Kidney (tissue), 14 donors: ENCODE measurements around the gene PRDX6. TPM values are rescaled to one million over a fixed set of nuclear protein-coding genes. Genes with fewer than 3 reads are reported as not detected.

Experiments used
- DNase-seq, 5 donors: peaks; one replicate each; pipeline ENCODE4 v3.0.0-alpha.2; 2013 to 2020
- FAIRE-seq: peaks from 2 replicates; lab custom pipeline; 2012; peaks lifted over from hg19 to GRCh38; lab: Jason Lieb, UNC
- H3K27ac ChIP-seq, 2 donors: one replicate each; pipeline ENCODE4 v1.7.0; 2013; ENCODE audit warnings: low read depth in 2 of 2, low read length in 2 of 2, inconsistent platforms in 1 of 2
- H3K27me3 ChIP-seq: one replicate; pipeline ENCODE4 v1.7.1; 2013; ENCODE audit warnings: low read length, inconsistent platforms; ENCODE audit not compliant: control insufficient read depth, insufficient read depth
- H3K36me3 ChIP-seq, 3 donors: one replicate each; pipeline versions ENCODE4 v1.7.0 to v1.7.1; 2013; ENCODE audit warnings: low read length in 3 of 3, control low read depth in 1 of 3, inconsistent platforms in 1 of 3; ENCODE audit not compliant: insufficient read depth in 3 of 3, control insufficient read depth in 2 of 3
- H3K4me1 ChIP-seq, 3 donors: one replicate each; pipeline versions ENCODE4 v1.7.0 to v1.7.1; 2013; ENCODE audit warnings: low read length in 3 of 3, inconsistent platforms in 1 of 3, low read depth in 1 of 3; ENCODE audit not compliant: control insufficient read depth in 2 of 3, insufficient read depth in 2 of 3
- H3K4me3 ChIP-seq, 3 donors: one replicate each; pipeline versions ENCODE4 v1.7.0 to v1.8.1; 2013; ENCODE audit warnings: low read length in 3 of 3, control low read depth in 1 of 3, inconsistent platforms in 1 of 3
- H3K9ac ChIP-seq, 3 donors: one replicate each; pipeline versions ENCODE4 v1.7.0 to v1.7.1; 2013; ENCODE audit warnings: low read length in 3 of 3, control low read depth in 1 of 3, inconsistent platforms in 1 of 3
- H3K9me3 ChIP-seq, 3 donors: one replicate each; pipeline versions ENCODE4 v1.7.0 to v1.7.1; 2013; ENCODE audit warnings: low read length in 3 of 3, control low read depth in 1 of 3, inconsistent platforms in 1 of 3; ENCODE audit not compliant: control insufficient read depth in 2 of 3, insufficient read depth in 1 of 3
- CTCF ChIP-seq: IDR thresholded peaks from 3 replicates; pipeline ENCODE4 v1.5.1; 2012; ENCODE audit warnings: mild to moderate bottlenecking, moderate library complexity, borderline replicate concordance; ENCODE audit not compliant: insufficient read depth; ENCODE audit errors: extremely low read depth
- intact Hi-C: fragments of 100-400 bp; cut with DNase I; formaldehyde crosslinking; loops from one replicate; pipeline ENCODE4 v1.11.1; 2022
- polyA plus RNA-seq: library from polyadenylated mRNA; stranded (reverse); fragments of 350-450 nt; fragmentation: Illumina TruSeq; extraction: RNeasy Lipid Tissue Mini Kit (QIAGEN cat#74804); gene quantifications from one replicate; pipeline ENCODE4 v1.2.3, GENCODE V29; 2014; ENCODE audit warnings: low read depth, low replicate concordance; ENCODE audit not compliant: insufficient read depth
- total RNA-seq: library from RNA; stranded (reverse); fragmentation: NEBNext Ultra II Directional; extraction: Animal tissue kit (Norgen Biotek cat#: 25700); gene quantifications from one replicate; pipeline ENCODE4 v1.2.1, GENCODE V29; 2021
- donor health status: control.
- donor health status: control.
- donor health status: control.
- donor health status: control.
- donor health status: control.
- donor health status: DM: yes; HTN: yes; CAD: no.
- donor health status: Normal renal cell carcinoma (clear cell type).

Gene PRDX6
- total and polyA plus RNA-seq, 2 donors from 2014 or later = 280 to 563 TPM

- Histone ChIP-seq H3K27ac (no peak overlapping the region), H3K4me3 (no peak overlapping the region), H3K9ac (no peak overlapping the region), H3K36me3 (no peaks in the 10 kb centered on the region), H3K4me1 (no peaks in the 10 kb centered on the region), H3K9me3 (no peaks in the 10 kb centered on the region), H3K27me3 (no peaks in the 10 kb centered on the region)
- TF ChIP-seq CTCF = no peak
- FAIRE-seq (no peak), DNase-seq (no peak)
- intact Hi-C loops = no loop called here
These were observed 22.6 kb downstream of the PRDX6 start for GRCh38 chr1:173499729-173500128.

- DNase-seq = no peak
- H3K4me1 ChIP-seq = peaks cover 4 to 10% (median 9%) of the 10 kb centered on the region in 3 donors
- no peak for TF ChIP-seq CTCF
- no peak overlapping the region for H3K27ac ChIP-seq
- no peaks in the 10 kb centered on the region for H3K27me3 ChIP-seq
- H3K9ac ChIP-seq = no peak overlapping the region
- FAIRE-seq = no peak
- no peaks in the 10 kb centered on the region for H3K9me3 ChIP-seq
- intact Hi-C loops = no loop called here
- no peak overlapping the region for H3K4me3 ChIP-seq
- H3K36me3 ChIP-seq = no peaks in the 10 kb centered on the region
These were observed 25.0 kb downstream of the PRDX6 start for GRCh38 chr1:173502104-173502503.

DNA sequence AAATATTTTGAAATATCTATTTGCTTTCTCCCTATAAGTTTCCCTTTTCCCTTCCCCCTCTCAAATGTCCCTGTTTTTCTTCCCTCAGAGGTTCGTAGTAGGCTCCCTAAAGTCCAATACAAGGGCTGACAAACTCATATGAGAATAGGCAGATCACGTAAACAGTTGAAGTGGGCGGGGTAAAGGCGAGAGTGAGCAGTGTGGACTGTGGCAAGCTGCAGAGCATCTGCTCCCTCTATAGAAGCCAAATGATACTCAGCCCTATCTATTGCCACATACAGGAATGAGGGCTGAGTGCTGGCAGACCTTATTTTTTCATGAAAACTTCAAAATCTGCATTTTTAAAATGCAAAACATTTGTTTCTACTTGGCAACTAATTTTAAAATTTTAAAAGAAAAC is 26.3 kb downstream of the PRDX6 start:
- intact Hi-C loops = no loop called here
- Histone ChIP-seq H3K9me3 (no peaks in the 10 kb centered on the region), H3K4me1 (peaks cover 4 to 17% (median 14%) of the 10 kb centered on the region in 3 donors), H3K4me3 (no peak overlapping the region), H3K9ac (no peak overlapping the region), H3K36me3 (no peaks in the 10 kb centered on the region), H3K27me3 (no peaks in the 10 kb centered on the region), H3K27ac (no peak overlapping the region)
- no peak for TF ChIP-seq CTCF
- no peak for DNase-seq
- FAIRE-seq = no peak

- Histone ChIP-seq H3K4me1 (peaks cover 4 to 17% (median 14%) of the 10 kb centered on the region in 3 donors), H3K27ac (no peak overlapping the region), H3K36me3 (no peaks in the 10 kb centered on the region), H3K9ac (no peak overlapping the region), H3K27me3 (no peaks in the 10 kb centered on the region), H3K9me3 (no peaks in the 10 kb centered on the region), H3K4me3 (no peak overlapping the region)
- DNase-seq (no peak), FAIRE-seq (no peak)
- intact Hi-C loops = no loop called here
- no peak for TF ChIP-seq CTCF
These were observed 27.1 kb downstream of the PRDX6 start for GRCh38 chr1:173504268-173504667.
